Astrocyte (in vitro differentiated cells and primary cell): ENCODE results near the gene PRDM2. TPM values are rescaled to one million over a fixed set of nuclear protein-coding genes. Genes with fewer than 3 reads are reported as not detected.

Source experiments
- DNase-seq: peaks from one replicate; pipeline ENCODE4 v3.0.0-alpha.2; 2010; ENCODE audit warnings: low read depth
- FAIRE-seq: peaks from 2 replicates; lab custom pipeline; 2011; peaks lifted over from hg19 to GRCh38; lab: Jason Lieb, UNC
- H2AFZ ChIP-seq: 2 replicates; pipeline ENCODE4 v1.6.0; 2012; ENCODE audit warnings: low read depth, low read length, inconsistent platforms
- H3K27ac ChIP-seq: 2 replicates; pipeline ENCODE4 v1.5.1; 2011; ENCODE audit warnings: low read depth, low read length, inconsistent platforms
- H3K27me3 ChIP-seq: 2 replicates; pipeline ENCODE4 v1.6.0; 2011; ENCODE audit warnings: low read length, inconsistent platforms; ENCODE audit not compliant: insufficient read depth
- H3K36me3 ChIP-seq: 2 replicates; pipeline ENCODE4 v1.5.1; 2011; ENCODE audit warnings: low read length, inconsistent platforms; ENCODE audit not compliant: insufficient read depth
- H3K4me1 ChIP-seq: 2 replicates; pipeline ENCODE4 v1.5.1; 2011; ENCODE audit warnings: low read length, inconsistent platforms; ENCODE audit not compliant: insufficient read depth
- H3K4me2 ChIP-seq: 2 replicates; pipeline ENCODE4 v1.6.0; 2012; ENCODE audit warnings: low read length, inconsistent platforms
- H3K4me3 ChIP-seq: 2 replicates; pipeline ENCODE4 v1.5.1; 2011; ENCODE audit warnings: low read depth, mild to moderate bottlenecking, low read length, inconsistent platforms; ENCODE audit not compliant: insufficient read depth
- H3K79me2 ChIP-seq: 2 replicates; pipeline ENCODE4 v1.6.0; 2012; ENCODE audit warnings: mild to moderate bottlenecking, low read length, inconsistent platforms; ENCODE audit not compliant: insufficient read depth
- H3K9ac ChIP-seq: 2 replicates; pipeline ENCODE4 v1.6.0; 2012; ENCODE audit warnings: mild to moderate bottlenecking, low read length, inconsistent platforms
- H3K9me3 ChIP-seq: 2 replicates; pipeline ENCODE4 v1.5.1; 2012; ENCODE audit warnings: low read depth, mild to moderate bottlenecking, low read length, inconsistent platforms; ENCODE audit not compliant: insufficient read depth
- H4K20me1 ChIP-seq: 2 replicates; pipeline ENCODE4 v1.6.0; 2012; ENCODE audit warnings: low read length, inconsistent platforms; ENCODE audit not compliant: insufficient read depth
- H3K27ac Mint-ChIP-seq: one replicate; pipeline ENCODE4 v1.8.0; 2021; ENCODE audit warnings: mild to moderate bottlenecking, mixed read lengths; ENCODE audit not compliant: unreplicated experiment
- H3K27me3 Mint-ChIP-seq: one replicate; pipeline ENCODE4 v1.8.0; 2021; ENCODE audit warnings: low read depth, mixed read lengths; ENCODE audit not compliant: unreplicated experiment
- H3K36me3 Mint-ChIP-seq: one replicate; pipeline ENCODE4 v1.8.0; 2021; ENCODE audit warnings: low read depth, mixed read lengths; ENCODE audit not compliant: unreplicated experiment
- H3K4me1 Mint-ChIP-seq: one replicate; pipeline ENCODE4 v1.8.0; 2021; ENCODE audit warnings: low read depth, mixed read lengths; ENCODE audit not compliant: unreplicated experiment
- H3K4me3 Mint-ChIP-seq: one replicate; pipeline ENCODE4 v1.8.0; 2021; ENCODE audit warnings: mild to moderate bottlenecking, moderate library complexity, mixed read lengths; ENCODE audit not compliant: unreplicated experiment
- H3K9me3 Mint-ChIP-seq: one replicate; pipeline ENCODE4 v1.8.0; 2021; ENCODE audit warnings: mild to moderate bottlenecking, mixed read lengths; ENCODE audit not compliant: unreplicated experiment
- CTCF ChIP-seq: IDR thresholded peaks from 2 replicates; pipeline ENCODE4 v1.5.1; 2011; ENCODE audit warnings: low read depth, mild to moderate bottlenecking, inconsistent platforms, low read length, moderate library complexity; ENCODE audit not compliant: insufficient read depth
- EZH2 ChIP-seq: IDR thresholded peaks from 2 replicates; pipeline ENCODE4 v1.6.1; 2012; ENCODE audit warnings: mild to moderate bottlenecking, low read length, inconsistent platforms; ENCODE audit not compliant: insufficient read depth
- total RNA-seq: library from RNA; stranded (reverse); gene quantifications from 2 replicates; pipeline ENCODE4 v1.2.1, GENCODE V29; 2021

The PRDM2 gene
- total RNA-seq, 1 donor from 2014 or later = 49.0 TPM

- no peak overlapping the region for H2AFZ ChIP-seq
- peaks cover 26% of the 10 kb centered on the region for H3K4me1 ChIP-seq
- H3K4me3 ChIP-seq = no peak overlapping the region
- H3K27ac Mint-ChIP-seq = no peak overlapping the region
- no peak overlapping the region for H3K9ac ChIP-seq
- TF ChIP-seq EZH2 (no peak), CTCF (no peak)
- H3K27me3 Mint-ChIP-seq = no peaks in the 10 kb centered on the region
- FAIRE-seq (no peak), DNase-seq (no peak)
- no peak overlapping the region for H3K4me3 Mint-ChIP-seq
- peaks cover 3% of the 10 kb centered on the region for H3K36me3 ChIP-seq
- H3K9me3 ChIP-seq = no peaks in the 10 kb centered on the region
- H3K9me3 Mint-ChIP-seq = no peaks in the 10 kb centered on the region
- peaks cover 86% of the 10 kb centered on the region for H4K20me1 ChIP-seq
- H3K4me1 Mint-ChIP-seq = peaks cover 45% of the 10 kb centered on the region
- peaks cover 90% of the 10 kb centered on the region for H3K79me2 ChIP-seq
- H3K27ac ChIP-seq = no peak overlapping the region
- peaks cover 3% of the 10 kb centered on the region for H3K36me3 Mint-ChIP-seq
- H3K4me2 ChIP-seq = no peak overlapping the region
- no peaks in the 10 kb centered on the region for H3K27me3 ChIP-seq
Observed at GRCh38 chr1:13753636-13754402, 53.8 kb downstream of the PRDM2 start.

GRCh38 chr1:13754510-13755103, 54.6 kb downstream of the PRDM2 start:
- H3K27ac ChIP-seq = no peak overlapping the region
- Mint-ChIP-seq H3K27me3 (no peaks in the 10 kb centered on the region), H3K4me1 (peaks cover 49% of the 10 kb centered on the region), H3K9me3 (no peaks in the 10 kb centered on the region), H3K36me3 (peaks cover 3% of the 10 kb centered on the region), H3K27ac (peak overlapping the region; percentile 12), H3K4me3 (no peak overlapping the region)
- peaks cover 3% of the 10 kb centered on the region for H3K36me3 ChIP-seq
- H3K9ac ChIP-seq = no peak overlapping the region
- DNase-seq (peak; percentile 19), FAIRE-seq (no peak)
- no peaks in the 10 kb centered on the region for H3K9me3 ChIP-seq
- no peak overlapping the region for H3K4me3 ChIP-seq
- no peaks in the 10 kb centered on the region for H3K27me3 ChIP-seq
- H3K79me2 ChIP-seq = peaks cover 98% of the 10 kb centered on the region
- no peak for TF ChIP-seq CTCF
- no peak for TF ChIP-seq EZH2
- peaks cover 94% of the 10 kb centered on the region for H4K20me1 ChIP-seq
- peak overlapping the region; percentile 4 for H3K4me2 ChIP-seq
- no peak overlapping the region for H2AFZ ChIP-seq
- peaks cover 26% of the 10 kb centered on the region for H3K4me1 ChIP-seq
